Prostate gland (tissue), 2 donors: Measurements from ENCODE around the gene AK9.

ENCODE experiments used
- POLR2A ChIP-seq: fragments of 450-650 bp; IDR thresholded peaks from one replicate; pipeline ENCODE4 v1.6.1; 2016; ENCODE audit warnings: antibody characterized with exemption, mild to moderate bottlenecking
- POLR2AphosphoS5 ChIP-seq: sonication (generic); formaldehyde crosslinking; IDR thresholded peaks from one replicate; pipeline ENCODE4 v1.6.1; 2017; ENCODE audit warnings: antibody characterized with exemption
- TF ChIP-seq, protein P1 (sequence below), 4 experiments: fragments of 200-600 bp in 2 of 4; fragments of 450-650 bp in 2 of 4; sonication (generic) in 2 of 4; IDR thresholded peaks; 1 replicate in 3 of 4; 2 replicates in 1 of 4; pipeline ENCODE4 v1.5.1; 2016 to 2019; ENCODE audit warnings: antibody characterized with exemption in 4 of 4, mild to moderate bottlenecking in 2 of 4, moderate library complexity in 2 of 4

DNA sequence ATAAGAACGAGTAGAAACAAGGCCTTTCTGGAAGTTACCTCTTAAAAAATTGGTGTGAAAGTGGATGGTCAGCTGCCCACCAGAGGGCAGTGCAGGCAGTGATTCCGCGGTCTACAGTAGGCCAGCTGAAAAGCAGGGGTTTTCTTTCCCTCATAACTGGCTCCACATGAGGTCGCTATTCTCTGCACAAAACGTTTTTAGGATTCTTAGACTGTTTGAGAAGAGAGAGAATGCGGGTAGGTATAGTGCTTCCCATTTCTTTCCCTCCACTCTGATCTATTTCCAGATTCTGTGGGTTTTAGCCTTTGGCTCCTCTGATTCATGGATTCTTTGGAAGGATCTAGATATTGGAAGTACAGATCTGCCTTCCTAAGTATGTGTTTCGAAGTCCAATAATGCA is 14.3 kb upstream of the AK9 start:
- TF ChIP-seq POLR2AphosphoS5 (peak; percentile 47), POLR2A (no peak)
- TF ChIP-seq, protein P1, sequence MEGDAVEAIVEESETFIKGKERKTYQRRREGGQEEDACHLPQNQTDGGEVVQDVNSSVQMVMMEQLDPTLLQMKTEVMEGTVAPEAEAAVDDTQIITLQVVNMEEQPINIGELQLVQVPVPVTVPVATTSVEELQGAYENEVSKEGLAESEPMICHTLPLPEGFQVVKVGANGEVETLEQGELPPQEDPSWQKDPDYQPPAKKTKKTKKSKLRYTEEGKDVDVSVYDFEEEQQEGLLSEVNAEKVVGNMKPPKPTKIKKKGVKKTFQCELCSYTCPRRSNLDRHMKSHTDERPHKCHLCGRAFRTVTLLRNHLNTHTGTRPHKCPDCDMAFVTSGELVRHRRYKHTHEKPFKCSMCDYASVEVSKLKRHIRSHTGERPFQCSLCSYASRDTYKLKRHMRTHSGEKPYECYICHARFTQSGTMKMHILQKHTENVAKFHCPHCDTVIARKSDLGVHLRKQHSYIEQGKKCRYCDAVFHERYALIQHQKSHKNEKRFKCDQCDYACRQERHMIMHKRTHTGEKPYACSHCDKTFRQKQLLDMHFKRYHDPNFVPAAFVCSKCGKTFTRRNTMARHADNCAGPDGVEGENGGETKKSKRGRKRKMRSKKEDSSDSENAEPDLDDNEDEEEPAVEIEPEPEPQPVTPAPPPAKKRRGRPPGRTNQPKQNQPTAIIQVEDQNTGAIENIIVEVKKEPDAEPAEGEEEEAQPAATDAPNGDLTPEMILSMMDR (IDR thresholded peaks at IDR 0.05): peak; percentile 91 to 98 (median 97)
